CD1c-positive myeloid dendritic cell (primary cell): ENCODE results near the gene AZIN2.
A peak's percentile ranks its signal among the peaks of the same experiment; 100 is the strongest.
"Not testable (repeated sequence)": the region's sequence is repeated elsewhere in the genome, so short reads cannot be mapped to it uniquely, and the experiment has no call there.

ENCODE experiments used
- DNase-seq: peaks from one replicate; pipeline ENCODE4 v3.0.0-alpha.2; 2016; ENCODE audit errors: extremely low spot score

Gene AZIN2

DNA sequence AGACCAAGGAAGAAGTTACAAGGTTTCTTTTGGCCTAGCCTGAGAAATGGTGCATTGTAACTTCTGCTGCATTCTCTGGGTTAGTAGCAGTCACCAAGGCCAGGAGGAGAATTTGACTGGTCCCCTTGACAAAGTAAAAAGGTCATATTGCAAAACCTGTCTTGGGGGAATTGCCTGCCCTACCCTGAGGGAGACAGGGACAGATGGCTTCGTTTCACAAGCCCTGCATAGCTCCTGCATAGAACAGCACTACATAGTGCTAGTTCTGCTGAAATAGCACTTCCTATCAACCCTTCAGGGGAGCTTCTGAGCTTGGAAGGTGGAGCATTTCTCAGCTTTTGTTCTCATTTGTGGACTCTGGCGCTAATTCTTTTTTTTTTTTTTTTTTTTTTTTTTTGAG is 23.9 kb upstream of the AZIN2 start:
- no peak for DNase-seq

DNA sequence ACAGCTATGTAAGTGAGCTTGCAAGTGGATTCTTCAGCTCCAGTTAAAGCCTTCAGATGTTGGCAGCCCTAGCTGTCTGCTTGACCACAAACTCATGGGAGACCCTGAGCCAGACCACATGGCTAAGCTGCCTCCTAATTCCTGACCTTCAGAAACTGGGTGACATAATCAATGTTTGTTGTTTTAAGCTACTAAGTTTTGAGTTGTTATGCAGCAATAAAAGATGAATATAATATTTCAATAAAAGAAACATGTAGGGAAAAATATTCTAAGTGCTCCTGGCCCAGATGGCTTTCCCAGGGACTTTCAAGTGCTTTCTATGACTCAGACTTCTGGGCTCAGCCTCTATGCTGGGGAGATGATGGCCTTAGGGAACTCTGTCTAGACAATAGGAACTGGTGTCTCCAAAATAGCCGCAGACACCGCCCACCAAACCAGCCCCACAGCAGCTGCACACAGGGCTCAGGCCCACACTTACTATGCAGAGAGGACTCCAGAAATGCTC is 20.3 kb upstream of the AZIN2 start:
- DNase-seq, result peak; percentile 85

GRCh38 chr1:33061834-33062233 is 19.1 kb upstream of the AZIN2 start:
- peak; percentile 83 for DNase-seq

- not testable (repeated sequence) for DNase-seq
Observed at GRCh38 chr1:33064284-33064683, 16.7 kb upstream of the AZIN2 start.

GRCh38 chr1:33065301-33065700 is 15.7 kb upstream of the AZIN2 start:
- no peak for DNase-seq

DNA sequence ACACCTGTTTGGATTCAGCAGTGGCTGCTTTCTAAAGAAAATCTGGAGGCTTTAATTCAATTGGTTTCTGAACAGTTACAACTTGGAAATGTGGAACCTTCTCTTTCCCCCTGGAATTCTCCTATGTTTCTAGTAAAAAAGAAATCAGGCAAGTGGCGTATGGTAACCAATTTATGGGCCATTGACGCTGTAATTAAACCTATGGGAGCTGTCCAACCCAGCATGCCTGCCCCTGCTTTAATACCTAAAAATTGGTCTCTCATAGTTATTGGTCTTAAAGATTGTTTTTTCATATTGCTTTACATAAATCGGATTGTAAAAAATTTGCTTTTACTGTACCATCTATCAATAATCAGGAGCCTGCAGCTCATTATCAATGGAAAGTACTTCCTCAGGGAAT is 14.5 kb upstream of the AZIN2 start:
- not testable (repeated sequence) for DNase-seq

- DNase-seq, result not testable (repeated sequence)
Observed at GRCh38 chr1:33068108-33068507, 12.8 kb upstream of the AZIN2 start.

DNA sequence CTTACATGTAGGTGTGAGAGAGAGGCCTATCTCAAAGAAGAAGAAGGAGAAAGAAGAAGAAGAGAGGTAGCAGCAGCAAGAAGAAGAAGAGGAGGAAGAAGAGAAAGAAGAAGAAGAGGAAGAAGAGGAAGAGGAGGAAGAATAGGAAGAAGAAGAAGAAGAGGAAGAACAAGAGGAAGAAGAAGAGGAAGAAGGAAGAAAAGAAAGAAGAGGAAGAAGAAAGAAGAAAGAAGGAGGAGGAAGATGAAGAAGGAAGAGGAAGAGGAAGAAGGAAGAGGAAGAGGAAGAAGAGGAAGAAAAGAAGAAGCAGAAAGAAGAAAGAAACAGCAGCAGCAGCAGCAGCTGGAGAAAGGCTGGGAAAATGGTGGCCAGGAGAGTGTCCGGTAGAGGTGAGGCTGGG is 10.3 kb upstream of the AZIN2 start:
- no peak for DNase-seq

DNA sequence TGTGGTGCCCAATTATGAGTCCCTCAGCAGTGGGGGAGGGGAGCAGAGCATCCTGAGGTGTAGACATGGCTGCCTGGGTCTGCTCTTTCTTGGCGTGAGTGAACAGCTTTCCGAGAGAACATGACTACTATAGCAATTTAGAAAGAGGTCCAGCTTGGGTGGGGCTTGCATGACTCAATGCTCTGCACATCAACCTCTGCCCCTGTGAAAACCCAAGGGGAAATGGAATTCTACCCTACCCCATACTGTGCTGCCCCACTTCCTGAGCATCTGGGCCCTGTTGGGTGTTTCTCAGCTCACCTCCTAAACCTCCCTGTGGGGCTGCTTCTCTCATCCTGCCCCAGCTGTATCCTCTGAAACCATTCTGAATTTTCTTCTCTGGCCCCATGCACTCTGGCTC is 8.2 kb upstream of the AZIN2 start:
- DNase-seq, result no peak

DNA sequence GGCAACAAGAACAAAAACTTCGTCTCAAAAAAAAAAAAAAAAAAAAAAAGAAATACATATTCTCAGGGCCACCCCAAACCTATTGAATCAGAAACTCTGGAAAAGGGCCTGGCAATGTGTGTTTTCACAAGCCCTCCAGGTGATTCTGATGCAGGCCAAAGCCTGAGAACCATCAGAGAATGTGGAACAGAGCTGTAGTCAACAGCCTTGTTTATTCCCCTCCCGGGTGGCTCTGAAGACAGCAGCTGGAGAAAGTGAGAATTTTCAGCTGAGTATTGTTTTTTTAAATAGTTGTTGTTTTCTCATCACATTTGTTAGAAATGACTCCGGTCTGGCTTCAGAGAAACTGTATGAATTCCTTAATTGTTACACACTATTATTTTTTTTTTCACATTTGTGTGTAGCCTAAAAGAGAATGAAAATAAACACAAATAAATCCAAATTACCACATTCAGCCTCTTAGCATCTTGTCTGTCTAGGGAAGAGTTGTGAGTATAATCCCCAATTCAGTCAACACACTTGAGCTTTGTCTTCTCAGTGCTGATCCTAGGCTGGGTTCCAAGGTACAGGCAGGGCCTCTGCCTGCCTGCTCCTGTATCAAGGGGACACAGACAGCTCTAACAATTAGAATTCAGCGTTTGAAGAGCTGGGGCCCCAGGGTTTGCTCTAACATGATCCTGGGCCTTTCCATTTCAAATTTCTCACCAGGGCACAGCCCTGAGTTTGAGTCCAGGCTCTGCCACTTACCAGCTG is 6.6 kb upstream of the AZIN2 start:
- DNase-seq, result no peak

- no peak for DNase-seq
Observed at GRCh38 chr1:33078030-33078591, 2.8 kb upstream of the AZIN2 start.

DNA sequence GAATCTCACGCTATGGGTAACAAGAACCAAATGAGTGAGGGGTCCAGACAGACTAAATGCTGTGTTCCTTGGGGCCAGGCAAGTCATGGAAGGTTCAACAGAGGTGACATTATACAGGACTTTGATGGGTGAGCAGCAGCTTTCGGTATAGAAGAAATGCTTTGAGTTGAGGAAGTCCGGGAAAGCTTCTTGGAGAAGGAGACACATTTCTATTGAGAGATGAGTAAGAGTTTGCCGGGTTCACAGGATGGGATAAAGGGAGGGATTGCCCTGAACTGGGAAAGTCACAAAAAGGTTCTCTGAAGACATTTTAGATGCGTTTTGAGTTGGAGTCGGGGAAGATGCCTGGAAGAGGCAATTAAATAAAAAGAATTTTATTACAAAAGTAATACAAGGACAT is 580 bp upstream of the AZIN2 start:
- DNase-seq, result no peak

DNA sequence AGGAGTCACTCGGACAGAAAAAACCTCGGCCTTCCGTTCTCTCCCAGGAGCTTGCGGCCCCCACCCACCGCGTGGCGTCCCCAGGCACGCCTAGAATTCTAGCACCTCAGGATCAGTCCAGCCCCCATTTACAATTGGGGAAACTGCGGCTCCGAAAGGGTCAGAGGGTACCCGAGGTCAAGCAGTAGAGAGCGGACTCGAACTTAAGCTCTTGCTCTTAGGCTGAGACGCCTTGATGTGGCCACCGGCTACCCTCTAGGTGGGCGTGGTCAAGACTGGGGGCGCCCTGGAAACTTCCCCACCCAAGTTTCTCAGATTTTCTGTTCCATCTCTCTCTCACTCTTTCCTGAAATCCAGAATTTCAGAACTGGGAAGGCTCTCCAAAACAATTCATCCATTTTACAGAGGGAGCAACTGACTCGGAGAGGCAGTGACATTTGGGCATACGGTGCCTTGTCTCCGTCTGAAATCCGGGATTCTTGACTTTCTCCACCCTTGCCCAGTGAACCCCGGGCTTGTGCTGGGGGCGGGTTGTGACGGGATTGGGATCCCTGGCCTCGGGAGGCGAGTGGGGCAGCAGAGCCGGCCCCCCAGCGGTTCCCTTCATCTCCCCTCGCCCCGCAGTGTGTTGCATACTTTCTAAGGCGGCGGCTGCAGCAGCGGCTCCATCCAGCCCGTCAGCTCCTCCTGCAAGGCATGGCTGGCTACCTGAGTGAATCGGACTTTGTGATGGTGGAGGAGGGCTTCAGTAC is 777 bp downstream of the AZIN2 start:
- no peak for DNase-seq

GRCh38 chr1:33082575-33083108 is 1.7 kb downstream of the AZIN2 start:
- DNase-seq, result no peak

DNA sequence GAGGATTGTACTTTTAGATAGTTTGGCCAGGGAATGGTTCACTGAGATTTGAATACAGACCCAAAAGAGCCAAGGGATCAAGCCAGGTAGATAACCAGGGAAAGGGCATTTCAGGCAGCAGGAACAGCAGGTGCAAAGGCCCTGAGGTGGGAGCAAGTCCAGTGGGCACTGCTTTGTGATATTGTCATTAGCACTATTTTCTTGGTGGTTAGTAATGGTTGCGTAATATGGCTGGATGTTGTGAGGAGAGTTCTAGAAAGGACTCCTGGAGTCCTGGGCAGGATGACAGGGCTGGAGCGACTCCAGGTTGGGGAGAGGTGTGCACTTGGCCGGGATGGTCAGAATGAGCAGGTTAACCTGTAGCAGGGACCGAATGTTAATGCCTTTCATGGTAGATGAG is 4.4 kb downstream of the AZIN2 start:
- no peak for DNase-seq

- DNase-seq, result peak; percentile 72
Observed at GRCh38 chr1:33086384-33086850, 5.5 kb downstream of the AZIN2 start.

DNA sequence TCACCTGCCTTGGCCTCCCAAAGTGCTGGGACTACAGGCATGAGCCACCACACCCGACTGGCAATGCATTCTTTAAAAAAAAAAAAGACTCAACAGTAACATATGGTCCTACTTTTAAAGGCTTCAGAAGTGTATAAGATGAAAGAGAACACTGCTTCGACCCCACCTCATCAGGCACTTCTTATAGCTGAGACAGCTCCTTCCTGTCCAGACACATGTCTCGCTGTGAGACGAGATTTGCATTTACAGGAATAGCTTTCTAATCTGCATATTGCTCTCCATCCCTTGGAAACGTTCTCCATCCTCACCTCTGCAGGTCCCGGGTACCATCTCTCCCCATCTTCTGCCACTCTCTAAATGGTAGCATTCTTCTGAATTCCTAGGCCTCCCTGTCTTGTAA is 6.7 kb downstream of the AZIN2 start:
- DNase-seq, result no peak

- DNase-seq, result peak; percentile 28
Observed at GRCh38 chr1:33088119-33088906, 7.4 kb downstream of the AZIN2 start.

DNA sequence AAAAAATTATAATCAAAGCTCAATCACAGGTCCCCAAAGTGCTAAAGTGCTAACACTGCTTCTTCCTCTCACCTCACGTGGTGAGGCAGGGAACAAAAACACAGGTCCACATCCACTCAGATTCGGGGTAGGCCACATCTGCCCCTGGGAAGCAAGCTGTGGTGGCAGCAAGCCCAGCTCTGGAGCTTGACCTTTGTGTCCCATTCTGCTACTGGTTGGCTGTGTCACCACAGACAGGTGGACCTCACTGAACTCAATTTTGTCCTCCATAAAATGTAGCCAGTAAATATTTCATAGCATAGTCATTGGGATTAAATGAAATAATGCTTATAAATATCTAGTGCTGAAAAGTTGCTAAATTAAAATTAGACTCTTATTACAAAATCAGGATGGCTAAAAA is 8.5 kb downstream of the AZIN2 start:
- no peak for DNase-seq

DNA sequence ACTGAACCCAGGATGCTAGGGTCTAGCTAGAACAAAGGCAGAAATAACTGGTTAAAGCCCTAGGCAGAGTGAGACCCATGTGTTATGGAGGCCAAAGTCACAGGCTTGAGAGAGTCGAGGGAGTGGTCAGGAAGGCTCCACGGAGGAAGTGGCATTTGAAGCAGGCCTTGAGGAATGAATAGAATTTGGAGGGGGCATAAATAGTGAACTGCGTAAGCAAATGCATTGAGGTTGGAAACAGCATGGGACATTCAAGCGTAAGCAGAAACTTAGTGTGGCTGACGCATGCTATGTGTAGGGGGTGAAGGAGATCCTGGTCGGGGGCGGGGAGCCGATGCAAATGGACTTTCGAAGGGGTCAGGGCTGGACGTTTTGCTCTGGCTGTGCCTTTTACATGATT is 11.5 kb downstream of the AZIN2 start:
- DNase-seq, result no peak

DNA sequence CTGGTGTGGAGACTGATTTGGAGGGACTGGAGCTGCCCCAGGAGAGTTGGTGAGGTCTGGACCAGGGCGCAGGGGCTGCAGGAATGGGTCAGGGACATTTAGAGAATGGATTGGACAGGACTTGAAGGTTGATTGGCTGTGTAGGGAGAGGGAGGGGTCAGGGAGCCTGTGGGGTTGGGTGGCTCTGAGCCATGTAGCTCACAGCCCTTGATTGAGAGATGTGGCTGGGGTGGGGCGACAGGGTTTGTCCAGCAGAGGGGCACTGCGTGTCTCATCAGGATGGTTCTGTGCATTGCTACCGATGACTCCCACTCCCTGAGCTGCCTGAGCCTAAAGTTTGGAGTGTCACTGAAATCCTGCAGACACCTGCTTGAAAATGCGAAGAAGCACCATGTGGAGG is 12.1 kb downstream of the AZIN2 start:
- DNase-seq, result no peak

DNA sequence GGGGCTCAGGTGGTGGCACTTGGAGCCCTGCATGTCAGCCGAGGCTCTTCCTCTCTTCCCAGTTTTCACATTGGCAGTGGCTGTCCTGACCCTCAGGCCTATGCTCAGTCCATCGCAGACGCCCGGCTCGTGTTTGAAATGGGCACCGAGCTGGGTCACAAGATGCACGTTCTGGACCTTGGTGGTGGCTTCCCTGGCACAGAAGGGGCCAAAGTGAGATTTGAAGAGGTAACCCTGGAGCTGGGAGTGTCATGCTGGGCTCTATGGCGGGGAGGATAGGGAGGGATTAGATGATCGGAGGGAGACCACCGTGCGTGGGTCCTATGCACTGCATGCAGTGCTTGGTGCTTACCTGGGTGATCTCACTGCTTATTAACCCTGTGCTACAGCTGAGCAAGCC is 13.5 kb downstream of the AZIN2 start:
- no peak for DNase-seq
